Endothelial cell (in vitro differentiated cells): ENCODE results near the gene WHRN. TPM values are rescaled to one million over a fixed set of nuclear protein-coding genes. Genes with fewer than 3 reads are reported as not detected.

Experiments
- DNase-seq: peaks from one replicate; pipeline ENCODE4 v3.0.0; 2021; ENCODE audit warnings: low spot score
- H3K27ac Mint-ChIP-seq: one replicate; pipeline ENCODE4 v1.8.0; 2021; ENCODE audit warnings: mixed read lengths, inconsistent platforms; ENCODE audit not compliant: unreplicated experiment
- H3K27me3 Mint-ChIP-seq: one replicate; pipeline ENCODE4 v1.8.0; 2021; ENCODE audit warnings: mild to moderate bottlenecking, moderate library complexity, mixed read lengths, inconsistent platforms; ENCODE audit not compliant: unreplicated experiment
- H3K36me3 Mint-ChIP-seq: one replicate; pipeline ENCODE4 v1.8.0; 2021; ENCODE audit warnings: mild to moderate bottlenecking, low read depth, mixed read lengths, inconsistent platforms; ENCODE audit not compliant: unreplicated experiment
- H3K4me1 Mint-ChIP-seq: one replicate; pipeline ENCODE4 v1.8.0; 2021; ENCODE audit warnings: mild to moderate bottlenecking, mixed read lengths, inconsistent platforms; ENCODE audit not compliant: unreplicated experiment
- H3K4me3 Mint-ChIP-seq: one replicate; pipeline ENCODE4 v1.8.0; 2021; ENCODE audit warnings: mild to moderate bottlenecking, mixed read lengths, inconsistent platforms; ENCODE audit not compliant: unreplicated experiment
- H3K9me3 Mint-ChIP-seq: one replicate; pipeline ENCODE4 v1.8.0; 2021; ENCODE audit warnings: mixed read lengths, inconsistent platforms; ENCODE audit not compliant: unreplicated experiment
- CTCF ChIP-seq: fragments of 200-600 bp; sonication (generic); IDR thresholded peaks from one replicate; pipeline ENCODE4 v1.5.0; 2021; ENCODE audit warnings: antibody characterized with exemption; ENCODE audit not compliant: unreplicated experiment
- total RNA-seq: library from RNA; stranded (reverse); fragmentation: NEBNext Ultra II Directional; extraction: Animal tissue kit (Norgen Biotek cat#: 25700); gene quantifications from one replicate; pipeline ENCODE4 v1.2.1, GENCODE V29; 2021; ENCODE audit not compliant: unreplicated experiment

The WHRN gene
- total RNA-seq, 1 donor from 2014 or later: 4.1 TPM

- Mint-ChIP-seq H3K4me3 (no peak overlapping the region), H3K4me1 (peaks cover 9% of the 10 kb centered on the region), H3K9me3 (no peaks in the 10 kb centered on the region), H3K36me3 (no peaks in the 10 kb centered on the region), H3K27ac (no peak overlapping the region), H3K27me3 (peaks cover 2% of the 10 kb centered on the region)
- no peak for TF ChIP-seq CTCF
- no peak for DNase-seq
These were observed 10.3 kb downstream of the WHRN start for GRCh38 chr9:114494776-114495569.

- no peaks in the 10 kb centered on the region for H3K36me3 Mint-ChIP-seq
- no peak for DNase-seq
- no peaks in the 10 kb centered on the region for H3K9me3 Mint-ChIP-seq
- peak overlapping the region; percentile 61 for H3K27ac Mint-ChIP-seq
- no peak for TF ChIP-seq CTCF
- H3K4me3 Mint-ChIP-seq: no peak overlapping the region
- H3K4me1 Mint-ChIP-seq: peaks cover 9% of the 10 kb centered on the region
- peaks cover 2% of the 10 kb centered on the region for H3K27me3 Mint-ChIP-seq
These were observed 11.6 kb downstream of the WHRN start for GRCh38 chr9:114493521-114494184.

- TF ChIP-seq CTCF: no peak
- Mint-ChIP-seq H3K27me3 (peaks cover 2% of the 10 kb centered on the region), H3K36me3 (no peaks in the 10 kb centered on the region), H3K4me1 (peaks cover 9% of the 10 kb centered on the region), H3K4me3 (no peak overlapping the region), H3K27ac (no peak overlapping the region), H3K9me3 (no peaks in the 10 kb centered on the region)
- no peak for DNase-seq
These were observed 12.3 kb downstream of the WHRN start for GRCh38 chr9:114492991-114493390.

- H3K9me3 Mint-ChIP-seq: no peaks in the 10 kb centered on the region
These were observed 13.8 kb downstream of the WHRN start for GRCh38 chr9:114491430-114492003.

More at GRCh38 chr9:114491430-114492003, 13.8 kb downstream of the WHRN start:
- DNase-seq: no peak
- TF ChIP-seq CTCF: no peak
- peaks cover 2% of the 10 kb centered on the region for H3K27me3 Mint-ChIP-seq
- peaks cover 9% of the 10 kb centered on the region for H3K4me1 Mint-ChIP-seq
- H3K27ac Mint-ChIP-seq: no peak overlapping the region
- no peaks in the 10 kb centered on the region for H3K36me3 Mint-ChIP-seq
- no peak overlapping the region for H3K4me3 Mint-ChIP-seq
